Activated T-cell treated with anti-CD3 and anti-CD28 coated beads, Interleukin-2, amount 50 U/mL, for 1 hour (primary cell): ENCODE data around the gene STARD8.
"Not testable (repeated sequence)": the region's sequence is repeated elsewhere in the genome, so short reads cannot be mapped to it uniquely, and the experiment has no call there.

Experiments used
- DNase-seq: peaks from one replicate; pipeline ENCODE4 v3.0.0-alpha.2; 2020

The STARD8 gene

DNA sequence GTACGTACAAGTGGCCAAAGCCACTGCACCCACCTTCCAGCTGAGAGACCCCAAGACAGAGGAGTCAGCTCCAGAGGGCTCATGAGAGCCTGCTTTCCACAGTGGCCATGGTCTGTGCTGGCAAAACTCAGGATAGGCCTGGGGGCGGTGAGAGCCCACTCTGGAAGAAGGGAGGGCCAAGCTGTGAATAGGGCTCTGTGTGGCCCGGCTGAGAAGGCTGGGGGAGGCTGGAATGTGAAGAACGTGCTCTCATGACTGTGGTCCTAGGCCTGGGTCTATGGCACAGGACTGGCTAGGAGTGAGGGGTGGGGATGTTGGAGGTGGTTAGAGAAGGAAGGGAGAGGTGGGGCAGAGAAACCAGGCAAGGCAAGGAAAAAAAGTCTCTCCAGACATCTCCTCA lies 13.3 kb downstream of the STARD8 start:
- DNase-seq, result no peak

DNA sequence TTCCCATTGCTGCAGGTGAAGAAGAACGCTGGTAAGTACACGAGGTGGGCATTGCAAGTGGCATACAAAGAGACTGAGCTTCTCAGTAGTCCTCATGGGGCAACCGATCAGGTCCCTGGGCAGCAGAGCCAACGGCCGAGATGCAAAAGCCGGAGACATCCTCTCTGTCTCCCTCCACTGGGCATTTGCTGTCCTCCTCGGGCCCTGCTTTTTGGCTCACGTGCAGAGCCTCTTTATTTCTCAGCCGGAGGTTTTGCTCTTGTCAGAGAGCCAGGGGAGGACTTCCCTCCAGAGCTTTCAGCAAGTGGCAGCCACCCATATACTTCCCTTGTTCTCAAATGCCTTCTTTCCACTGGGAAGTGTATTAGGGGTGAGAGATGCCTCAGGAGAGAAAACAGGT lies 18.0 kb downstream of the STARD8 start:
- no peak for DNase-seq

GRCh38 chrX:68666580-68666979 lies 19.1 kb downstream of the STARD8 start:
- no peak for DNase-seq

DNA sequence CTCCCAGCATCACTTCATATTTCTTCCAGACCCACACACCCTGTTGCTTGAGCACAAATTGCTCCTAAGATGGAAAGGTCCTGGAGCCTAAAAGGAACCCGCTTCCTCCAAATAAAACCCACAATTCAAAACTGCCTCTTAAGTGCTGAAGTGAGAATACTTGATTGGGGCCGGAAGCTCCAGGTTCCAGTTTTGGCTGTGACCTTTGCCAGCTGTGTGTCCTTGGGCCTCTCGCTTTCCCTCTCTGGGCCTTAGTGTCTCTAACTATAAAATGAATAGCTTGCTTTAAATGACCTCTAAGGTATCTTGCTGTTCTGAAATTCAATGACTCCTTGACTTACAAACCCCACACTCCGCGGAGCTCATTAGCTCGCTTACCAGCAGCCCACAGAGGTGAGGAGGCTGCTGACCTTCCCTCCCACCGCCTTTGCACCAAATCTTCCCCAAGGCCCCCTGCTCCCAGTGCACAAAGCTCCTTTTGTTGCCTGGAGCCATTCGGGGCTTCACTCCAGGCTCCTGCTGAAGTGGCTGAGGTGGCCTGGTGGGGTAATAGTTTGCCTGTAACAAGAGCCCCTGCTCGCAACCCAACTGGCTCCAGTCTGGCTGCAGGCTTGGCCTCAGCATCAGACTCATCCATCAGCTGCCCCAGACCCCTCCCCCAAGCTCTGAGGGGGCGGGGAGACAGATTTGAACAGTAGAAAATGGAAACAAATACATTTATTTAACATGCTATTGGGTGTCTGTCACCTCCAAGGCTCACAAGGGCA lies 21.8 kb downstream of the STARD8 start:
- DNase-seq, result no peak

DNA sequence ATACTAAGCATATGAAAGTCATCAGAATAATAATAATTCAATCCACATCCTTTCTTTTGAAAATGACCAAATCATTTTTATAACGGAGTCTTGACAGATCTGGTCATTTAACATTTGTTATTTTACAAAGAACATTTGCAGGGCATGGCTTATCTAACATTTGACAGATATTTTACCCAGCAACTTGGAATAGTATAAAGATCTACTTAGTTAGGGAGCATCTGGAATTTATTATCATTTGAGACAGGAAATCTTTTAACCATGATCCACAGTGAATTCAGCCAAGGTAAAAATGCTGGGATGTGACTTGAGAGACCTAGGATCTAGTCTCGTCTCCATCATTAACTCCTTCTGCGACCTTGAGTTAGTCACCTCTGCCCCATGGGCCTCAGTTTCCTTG lies 22.4 kb downstream of the STARD8 start:
- DNase-seq, result no peak

GRCh38 chrX:68671221-68671620 lies 23.8 kb downstream of the STARD8 start:
- no peak for DNase-seq

DNA sequence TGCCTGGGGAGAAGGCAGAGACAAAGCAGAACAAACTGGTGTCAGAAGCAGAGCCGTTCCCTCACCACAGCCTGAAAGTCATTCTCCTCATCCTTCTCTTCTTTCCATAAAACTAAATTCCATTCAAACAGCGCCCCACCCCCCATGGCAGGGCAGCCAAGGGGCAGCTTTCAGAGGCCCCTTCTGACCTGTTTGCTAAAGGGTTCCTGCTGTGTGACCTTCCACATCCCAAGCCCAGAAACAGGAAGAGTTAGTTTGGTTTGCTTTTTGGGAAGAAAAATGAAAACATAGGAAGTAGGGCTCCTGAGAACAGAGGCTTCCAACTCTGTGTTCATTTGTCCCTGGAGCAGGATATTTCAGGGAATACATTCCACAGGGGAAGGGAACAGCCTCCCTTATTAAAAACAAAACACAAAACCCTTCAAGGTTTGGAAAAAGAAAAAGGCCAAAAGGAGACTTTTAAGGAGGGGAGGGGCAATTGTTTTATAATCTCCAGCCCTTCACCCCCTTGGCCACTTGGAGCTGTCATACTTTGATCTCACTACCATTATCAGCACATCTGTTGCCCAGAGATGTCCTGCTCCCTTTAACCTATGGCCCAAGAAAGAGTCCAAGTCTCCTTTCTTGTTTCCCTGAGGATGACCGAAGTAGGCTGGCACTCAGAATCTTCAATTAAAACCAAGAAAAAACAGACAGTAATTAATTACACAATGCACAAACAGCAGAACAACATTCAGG lies 25.3 kb downstream of the STARD8 start:
- DNase-seq, result no peak

- DNase-seq, result no peak
Observed at GRCh38 chrX:68675571-68675970, 28.1 kb downstream of the STARD8 start.

GRCh38 chrX:68676335-68676734 lies 28.9 kb downstream of the STARD8 start:
- DNase-seq, result no peak

DNA sequence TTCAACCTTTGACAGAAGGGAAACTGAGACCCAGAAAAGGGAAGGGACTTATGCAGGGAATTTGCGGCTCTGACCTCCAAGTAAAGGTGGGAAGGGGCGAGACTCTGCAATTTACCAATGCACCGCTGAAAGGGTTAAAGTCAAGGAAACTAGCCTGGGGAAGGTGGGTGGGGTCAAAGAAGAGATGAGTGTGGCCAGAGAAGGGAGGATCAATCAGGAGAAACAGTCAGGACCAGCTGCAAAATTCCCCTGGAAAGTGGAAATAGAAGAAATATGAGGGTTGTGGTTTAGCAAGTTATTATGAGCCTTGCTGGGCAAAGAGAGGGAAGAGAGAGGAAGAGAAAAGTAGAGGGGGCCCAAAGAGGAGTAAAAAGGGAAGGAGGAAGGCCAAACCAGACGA lies 30.5 kb downstream of the STARD8 start:
- DNase-seq, result no peak

GRCh38 chrX:68681443-68681941 lies 34.0 kb downstream of the STARD8 start:
- DNase-seq, result no peak

GRCh38 chrX:68682790-68683189 lies 35.3 kb downstream of the STARD8 start:
- DNase-seq, result no peak

GRCh38 chrX:68683580-68683979 lies 36.1 kb downstream of the STARD8 start:
- no peak for DNase-seq

- DNase-seq, result no peak
Observed at GRCh38 chrX:68684291-68684918, 36.9 kb downstream of the STARD8 start.

GRCh38 chrX:68684919-68685304 lies 37.4 kb downstream of the STARD8 start:
- DNase-seq, result no peak

GRCh38 chrX:68685685-68686084 lies 38.2 kb downstream of the STARD8 start:
- no peak for DNase-seq

DNA sequence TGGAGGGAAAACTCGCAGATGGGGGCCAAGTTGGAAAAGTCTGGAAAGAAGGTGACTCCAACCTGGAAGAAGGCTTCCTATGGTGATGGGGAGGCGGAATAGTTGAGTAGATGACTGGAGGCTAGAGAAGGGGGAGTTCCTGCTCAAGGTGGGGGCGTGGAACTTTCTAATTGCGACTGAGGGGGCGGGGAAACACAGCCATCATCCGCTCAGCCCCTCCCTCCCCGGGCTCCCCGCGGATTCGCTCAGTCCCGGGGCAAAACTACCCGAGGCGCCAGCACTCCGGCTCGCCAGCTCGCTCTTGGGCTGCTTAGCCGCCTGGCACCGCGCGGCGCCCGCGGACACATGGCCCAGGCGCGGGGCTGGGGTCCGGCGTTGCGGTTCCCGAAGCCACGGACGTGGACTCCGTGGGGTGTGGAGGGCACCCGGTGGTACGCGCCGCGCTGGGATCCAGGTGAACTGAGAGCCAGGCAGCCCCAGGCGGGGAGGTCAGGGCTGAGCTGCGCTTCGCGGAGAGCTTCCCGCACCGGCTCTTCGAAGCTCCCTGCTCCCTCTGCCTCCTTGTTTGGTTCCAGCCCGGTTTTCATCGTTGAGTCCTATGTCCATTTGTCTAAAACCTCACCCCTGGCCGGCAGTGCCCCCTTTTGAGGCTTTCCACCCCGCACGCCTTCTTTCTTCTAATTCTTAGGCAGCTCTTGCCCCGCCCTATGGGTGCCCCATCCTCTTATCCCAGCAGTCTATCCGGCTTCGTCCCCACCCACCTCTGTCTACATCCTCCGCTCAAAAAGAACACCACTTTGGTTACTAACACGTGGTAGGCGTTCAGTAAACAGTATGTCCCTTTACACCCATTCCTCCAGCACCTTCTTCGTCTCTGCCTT lies 38.9 kb downstream of the STARD8 start:
- DNase-seq, result no peak

DNA sequence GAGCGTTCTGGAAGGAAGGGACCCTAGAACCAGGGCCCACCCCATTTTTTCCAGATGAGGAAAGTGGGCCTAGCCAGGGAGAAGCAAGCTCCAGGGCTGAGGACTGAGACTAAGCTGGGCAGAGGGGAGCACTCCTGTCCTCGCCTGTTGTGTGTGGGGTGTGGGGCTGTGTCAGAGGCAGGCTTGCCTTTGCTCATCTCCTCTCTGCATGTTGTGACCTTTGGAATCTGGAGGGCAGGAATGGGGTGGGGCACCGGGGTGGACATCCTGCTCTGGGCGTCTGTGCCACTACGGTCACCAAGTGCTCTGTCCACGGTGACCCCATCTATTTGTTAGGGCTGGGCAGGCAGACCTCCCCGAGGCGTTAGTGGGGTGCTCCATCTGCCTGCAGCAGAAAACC lies 41.5 kb downstream of the STARD8 start:
- not testable (repeated sequence) for DNase-seq

DNA sequence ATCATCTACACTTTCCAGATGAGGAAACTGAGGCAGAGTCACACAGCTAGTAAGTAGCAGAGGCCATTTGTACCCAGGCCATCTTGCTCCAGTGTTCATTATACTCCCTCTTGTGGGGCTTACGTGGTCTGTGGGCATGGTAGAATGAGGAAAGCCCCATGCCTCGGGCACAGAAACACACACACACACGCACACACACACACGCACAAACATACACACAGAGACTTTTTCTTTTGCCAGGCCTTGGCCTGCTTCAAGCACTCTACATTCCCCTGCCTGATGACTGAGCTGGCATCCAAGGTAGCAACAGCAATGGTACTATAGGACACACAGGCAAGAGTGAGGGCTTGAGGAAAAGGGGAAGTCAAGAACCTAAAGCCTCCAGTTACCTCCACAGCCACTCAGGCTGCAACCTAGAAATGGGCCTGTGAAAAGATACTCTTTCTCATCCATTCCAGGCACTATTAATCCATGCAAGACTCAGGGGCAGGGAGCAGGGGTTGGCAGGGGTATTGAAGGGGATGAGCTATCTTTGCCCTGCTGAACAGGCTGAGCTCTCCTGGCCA lies 43.6 kb downstream of the STARD8 start:
- no peak for DNase-seq

DNA sequence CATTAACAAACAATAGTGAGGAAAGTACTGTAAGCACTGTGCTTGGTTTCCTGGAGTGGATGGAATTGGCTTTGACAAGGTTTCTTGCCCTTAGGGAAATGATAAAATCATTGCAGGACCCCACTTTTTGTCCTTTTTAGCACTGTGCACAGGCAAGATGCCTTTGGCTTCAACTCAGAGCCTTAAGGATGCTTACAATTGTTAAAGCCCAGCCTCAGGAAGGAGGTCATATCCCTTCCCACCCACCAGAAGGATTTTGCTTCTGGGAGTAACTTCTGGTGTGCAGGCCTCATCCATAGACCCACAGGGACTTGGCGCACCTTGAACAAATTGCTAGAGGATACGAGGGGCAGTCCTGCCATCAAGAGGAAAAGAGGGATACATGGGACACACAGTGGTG lies 44.5 kb downstream of the STARD8 start:
- no peak for DNase-seq

DNA sequence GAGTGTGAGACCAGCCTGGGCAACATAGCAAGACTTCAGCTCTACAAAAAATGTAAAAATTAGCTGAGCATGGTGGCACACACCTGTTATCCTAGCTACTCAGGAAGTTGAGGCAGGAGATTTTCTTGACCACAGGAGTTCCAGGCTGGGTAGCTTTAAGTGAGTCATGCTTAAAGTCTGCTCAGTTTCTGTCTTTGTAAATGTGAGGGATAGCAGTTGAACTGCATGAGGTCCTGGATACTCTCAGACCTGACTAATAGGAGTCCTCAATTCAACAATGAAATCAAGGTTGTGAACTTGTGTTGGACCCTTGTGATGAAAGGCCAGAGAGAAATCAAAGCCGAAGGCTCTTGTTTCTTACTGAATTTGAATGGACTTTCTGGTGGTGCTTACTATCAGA lies 45.2 kb downstream of the STARD8 start:
- DNase-seq, result no peak
